CD4-positive, alpha-beta T cell (primary cell): ENCODE measurements around the gene MYMK. TPM values are rescaled to one million over a fixed set of nuclear protein-coding genes. Genes with fewer than 3 reads are reported as not detected.

Experiments
- ATAC-seq: fragments of 200-7000 bp; cut with Tn5 transposase; one replicate; pipeline ENCODE4 v1.10.0; 2022; ENCODE audit warnings: mild to moderate bottlenecking; ENCODE audit not compliant: poor library complexity
- CTCF ChIA-PET: fragments of 350-600 bp; sonication (Branson Sonifier 250); formaldehyde crosslinking; loops from one replicate; lab custom pipeline; 2021; ENCODE audit warnings: antibody characterized with exemption, inconsistent platforms; lab: Charles Lee
- POLR2A ChIA-PET: fragments of 350-600 bp; sonication (Branson Sonifier 250); formaldehyde crosslinking; loops from one replicate; lab custom pipeline; 2021; ENCODE audit warnings: antibody characterized with exemption, inconsistent platforms; lab: Charles Lee
- DNase-seq, 14 experiments: peaks; one replicate each; pipeline ENCODE4 v3.0.0-alpha.2; 2013 to 2020; ENCODE audit warnings: mixed read lengths in 2 of 14
- H3K27ac ChIP-seq, 2 donors: one replicate each; pipeline versions ENCODE4 v1.5.1 to v1.7.0; 2013; ENCODE audit warnings: low read length in 2 of 2, low read depth in 1 of 2, mild to moderate bottlenecking in 1 of 2
- H3K27me3 ChIP-seq, 2 experiments: 1 replicate in 1 of 2; 2 replicates in 1 of 2; pipeline versions ENCODE4 v1.6.1 to v1.7.0; 2013; ENCODE audit warnings: low read length in 2 of 2, control low read depth in 1 of 2, mild to moderate bottlenecking in 1 of 2, moderate library complexity in 1 of 2; ENCODE audit not compliant: insufficient read depth in 2 of 2, control insufficient read depth in 1 of 2
- H3K36me3 ChIP-seq: one replicate; pipeline ENCODE4 v1.6.1; 2013; ENCODE audit warnings: low read length, control low read depth; ENCODE audit not compliant: insufficient read depth
- H3K4me1 ChIP-seq: one replicate; pipeline ENCODE4 v1.6.1; 2013; ENCODE audit warnings: low read length, control low read depth; ENCODE audit not compliant: insufficient read depth
- H3K4me3 ChIP-seq: one replicate; pipeline ENCODE4 v1.5.1; 2013; ENCODE audit warnings: mild to moderate bottlenecking, low read length, moderate library complexity
- H3K9me3 ChIP-seq, 2 experiments: 1 replicate in 1 of 2; 2 replicates in 1 of 2; pipeline versions ENCODE4 v1.6.1 to v1.7.0; 2013; ENCODE audit warnings: low read length in 2 of 2, mild to moderate bottlenecking in 2 of 2, control low read depth in 1 of 2, moderate library complexity in 1 of 2; ENCODE audit not compliant: control insufficient read depth in 1 of 2, insufficient read depth in 1 of 2
- H3K27ac Mint-ChIP-seq: one replicate; pipeline ENCODE4 v1.8.0; 2020; ENCODE audit warnings: mixed read lengths
- H3K27me3 Mint-ChIP-seq: one replicate; pipeline ENCODE4 v1.8.0; 2021; ENCODE audit warnings: mixed read lengths
- H3K36me3 Mint-ChIP-seq: one replicate; pipeline ENCODE4 v1.8.0; 2021; ENCODE audit warnings: low read depth, mixed read lengths
- H3K4me1 Mint-ChIP-seq: one replicate; pipeline ENCODE4 v1.8.0; 2021; ENCODE audit warnings: low read depth, mixed read lengths
- H3K4me3 Mint-ChIP-seq: one replicate; pipeline ENCODE4 v1.8.0; 2020; ENCODE audit warnings: mild to moderate bottlenecking, mixed read lengths
- H3K9me3 Mint-ChIP-seq: one replicate; pipeline ENCODE4 v1.8.0; 2020; ENCODE audit warnings: mixed read lengths
- intact Hi-C, 2 experiments: fragments of 100-400 bp; cut with DNase I in 1 of 2; cut with micrococcal nuclease in 1 of 2; formaldehyde crosslinking; loops; one replicate each; pipeline versions ENCODE4 v1.15.1 to v1.9.0; 2023 to 2025; cut with DNase I, micrococcal nuclease
- total RNA-seq, 174 experiments: library from RNA in 2 of 174; stranded (reverse) in 2 of 174; gene quantifications; one replicate each; pipeline ENCODE4 v1.2.3 and lab custom pipeline; 2021 to 2026
- TF ChIP-seq, protein P1 (sequence below): fragments of 200-600 bp; IDR thresholded peaks from one replicate; pipeline ENCODE4 v1.8.0; 2022; ENCODE audit warnings: antibody characterized with exemption, mild to moderate bottlenecking

The MYMK gene
- total RNA-seq, 2 experiments from 2014 or later = not detected

DNA sequence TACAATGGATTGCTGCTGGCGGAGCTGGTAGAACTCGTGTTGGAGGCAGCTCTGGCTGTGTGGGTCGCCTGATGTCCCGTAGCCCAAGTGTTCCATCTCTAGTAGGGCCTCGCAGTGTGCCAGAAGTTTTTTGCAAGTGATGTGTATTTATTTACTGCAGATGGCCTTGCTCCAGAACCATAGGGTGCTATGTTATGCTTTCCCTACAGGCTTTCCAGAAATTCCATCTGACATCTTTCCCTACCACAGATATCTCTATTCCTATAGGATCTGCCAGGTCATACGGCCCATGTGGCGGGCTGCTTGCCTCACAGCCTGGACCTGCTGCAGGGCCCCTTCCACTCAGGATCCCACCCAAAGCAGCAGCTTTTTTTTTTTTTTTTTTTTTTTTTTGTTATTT, 26.7 kb upstream of the MYMK start:
- Mint-ChIP-seq H3K9me3 (no peaks in the 10 kb centered on the region), H3K36me3 (peaks cover 11% of the 10 kb centered on the region), H3K27ac (no peak overlapping the region), H3K4me3 (no peak overlapping the region), H3K4me1 (no peaks in the 10 kb centered on the region), H3K27me3 (no peaks in the 10 kb centered on the region)
- TF ChIP-seq, protein P1, sequence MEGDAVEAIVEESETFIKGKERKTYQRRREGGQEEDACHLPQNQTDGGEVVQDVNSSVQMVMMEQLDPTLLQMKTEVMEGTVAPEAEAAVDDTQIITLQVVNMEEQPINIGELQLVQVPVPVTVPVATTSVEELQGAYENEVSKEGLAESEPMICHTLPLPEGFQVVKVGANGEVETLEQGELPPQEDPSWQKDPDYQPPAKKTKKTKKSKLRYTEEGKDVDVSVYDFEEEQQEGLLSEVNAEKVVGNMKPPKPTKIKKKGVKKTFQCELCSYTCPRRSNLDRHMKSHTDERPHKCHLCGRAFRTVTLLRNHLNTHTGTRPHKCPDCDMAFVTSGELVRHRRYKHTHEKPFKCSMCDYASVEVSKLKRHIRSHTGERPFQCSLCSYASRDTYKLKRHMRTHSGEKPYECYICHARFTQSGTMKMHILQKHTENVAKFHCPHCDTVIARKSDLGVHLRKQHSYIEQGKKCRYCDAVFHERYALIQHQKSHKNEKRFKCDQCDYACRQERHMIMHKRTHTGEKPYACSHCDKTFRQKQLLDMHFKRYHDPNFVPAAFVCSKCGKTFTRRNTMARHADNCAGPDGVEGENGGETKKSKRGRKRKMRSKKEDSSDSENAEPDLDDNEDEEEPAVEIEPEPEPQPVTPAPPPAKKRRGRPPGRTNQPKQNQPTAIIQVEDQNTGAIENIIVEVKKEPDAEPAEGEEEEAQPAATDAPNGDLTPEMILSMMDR = no peak
- intact Hi-C loops = no loop called here
- H3K4me3 ChIP-seq = no peak overlapping the region
- DNase-seq = no peak
- H3K27ac ChIP-seq = no peak overlapping the region
- POLR2A ChIA-PET = no interaction called here
- ATAC-seq = no peak
- no peaks in the 10 kb centered on the region for H3K36me3 ChIP-seq
- CTCF ChIA-PET = interaction anchor here (0.7 kb wide), 1 partner anchor 30 kb away, joined by 4 read pairs; no protein-coding TSS in a partner anchor
- peaks cover 0 to 2% of the 10 kb centered on the region in 2 experiments for H3K27me3 ChIP-seq
- no peaks in the 10 kb centered on the region for H3K4me1 ChIP-seq
- no peaks in the 10 kb centered on the region for H3K9me3 ChIP-seq

DNA sequence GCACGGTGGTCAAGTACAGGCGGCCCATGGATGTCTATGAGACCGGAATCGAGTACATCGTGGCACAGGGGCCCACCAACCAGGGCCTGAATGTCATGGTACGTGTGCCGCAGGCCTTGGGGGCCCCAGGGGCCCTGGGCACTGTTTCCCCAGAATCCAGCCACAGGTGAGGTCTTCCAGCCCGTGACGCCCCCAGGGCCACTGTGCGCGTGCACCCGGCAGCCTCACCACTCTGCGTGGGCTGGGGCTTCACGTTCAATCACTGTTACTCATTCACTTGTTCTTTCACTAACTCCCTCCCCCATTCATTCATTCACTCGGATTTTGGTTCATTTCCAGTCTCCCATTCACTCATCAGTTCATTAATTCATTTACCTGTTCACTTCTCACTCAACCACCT, 22.4 kb upstream of the MYMK start:
- Histone ChIP-seq H3K36me3 (no peaks in the 10 kb centered on the region), H3K9me3 (no peaks in the 10 kb centered on the region), H3K4me3 (no peak overlapping the region), H3K27me3 (no peaks in the 10 kb centered on the region), H3K27ac (no peak overlapping the region), H3K4me1 (no peaks in the 10 kb centered on the region)
- H3K9me3 Mint-ChIP-seq = no peaks in the 10 kb centered on the region
- no peaks in the 10 kb centered on the region for H3K27me3 Mint-ChIP-seq
- intact Hi-C loops = no loop called here
- ChIA-PET POLR2A (no interaction called here), CTCF (no interaction called here)
- no peak overlapping the region for H3K27ac Mint-ChIP-seq
- peaks cover 7% of the 10 kb centered on the region for H3K36me3 Mint-ChIP-seq
- H3K4me3 Mint-ChIP-seq = no peak overlapping the region
- H3K4me1 Mint-ChIP-seq = no peaks in the 10 kb centered on the region
- ATAC-seq (no peak), DNase-seq (no peak)
- TF ChIP-seq, protein P1 = no peak

DNA sequence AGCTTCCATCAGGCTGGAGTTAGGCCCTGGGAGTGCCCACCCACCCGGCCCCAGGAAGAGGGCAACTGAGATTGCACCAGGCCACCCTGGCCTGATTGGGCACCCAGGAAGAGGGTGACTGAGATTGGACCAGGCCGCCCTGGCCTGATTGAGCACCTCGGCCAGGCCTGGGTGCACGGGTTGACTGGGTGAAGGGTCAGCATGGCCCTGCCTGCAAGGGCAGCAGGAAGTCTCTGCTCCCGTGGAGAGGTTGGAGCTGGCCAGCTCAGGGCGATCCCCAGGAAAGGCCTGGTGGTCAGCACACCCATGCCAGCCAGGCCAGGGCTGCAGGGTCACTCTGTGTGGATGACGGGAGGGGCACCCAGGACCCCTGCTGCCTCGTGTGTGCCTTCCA, 21.5 kb upstream of the MYMK start:
- H3K36me3 ChIP-seq = no peaks in the 10 kb centered on the region
- H3K27me3 ChIP-seq = no peaks in the 10 kb centered on the region
- DNase-seq (no peak), ATAC-seq (no peak)
- H3K27ac ChIP-seq = no peak overlapping the region
- H3K9me3 ChIP-seq = no peaks in the 10 kb centered on the region
- H3K9me3 Mint-ChIP-seq = no peaks in the 10 kb centered on the region
- H3K4me3 Mint-ChIP-seq = no peak overlapping the region
- no peaks in the 10 kb centered on the region for H3K4me1 ChIP-seq
- no peaks in the 10 kb centered on the region for H3K27me3 Mint-ChIP-seq
- TF ChIP-seq, protein P1 = no peak
- H3K27ac Mint-ChIP-seq = no peak overlapping the region
- no peaks in the 10 kb centered on the region for H3K4me1 Mint-ChIP-seq
- H3K4me3 ChIP-seq = no peak overlapping the region
- ChIA-PET CTCF (no interaction called here), POLR2A (no interaction called here)
- intact Hi-C loops = no loop called here
- H3K36me3 Mint-ChIP-seq = peaks cover 6% of the 10 kb centered on the region
